Vagina (tissue), 2 donors: ENCODE results near the gene KRTAP19-3. TPM values are rescaled to one million over a fixed set of nuclear protein-coding genes. Genes with fewer than 3 reads are reported as not detected.

Source experiments
- DNase-seq, 2 donors: peaks; one replicate each; pipeline ENCODE4 v3.0.0-alpha.2; 2017; ENCODE audit errors: extremely low spot score in 2 of 2
- H3K27ac ChIP-seq: fragments of 200-600 bp; sonication (generic); one replicate; pipeline ENCODE4 v1.5.1; 2019
- H3K27me3 ChIP-seq: fragments of 200-600 bp; sonication (generic); one replicate; pipeline ENCODE4 v1.5.1; 2019
- H3K36me3 ChIP-seq, 2 donors: fragments of 200-600 bp; sonication (generic); one replicate each; pipeline ENCODE4 v1.5.1; 2017 to 2019
- H3K4me1 ChIP-seq: fragments of 200-600 bp; sonication (generic); one replicate; pipeline ENCODE4 v1.5.1; 2019
- H3K4me3 ChIP-seq, 2 donors: fragments of 200-600 bp; sonication (generic); 1 replicate in 1 of 2; 2 replicates in 1 of 2; pipeline ENCODE4 v1.5.1; 2016 to 2019
- H3K9me3 ChIP-seq: fragments of 200-600 bp; sonication (generic); one replicate; pipeline ENCODE4 v1.5.1; 2019
- POLR2A ChIP-seq, 2 donors: fragments of 450-650 bp; IDR thresholded peaks; one replicate each; pipeline ENCODE4 v1.6.1; 2017; ENCODE audit warnings: antibody characterized with exemption in 2 of 2, mild to moderate bottlenecking in 2 of 2, moderate library complexity in 2 of 2
- POLR2AphosphoS5 ChIP-seq, 2 donors: sonication (generic); formaldehyde crosslinking; IDR thresholded peaks; one replicate each; pipeline ENCODE4 v1.9.0; 2017; ENCODE audit warnings: antibody characterized with exemption in 2 of 2, mild to moderate bottlenecking in 2 of 2, low read depth in 1 of 2; ENCODE audit not compliant: insufficient read depth in 1 of 2
- intact Hi-C: fragments of 100-400 bp; cut with DNase I; formaldehyde crosslinking; loops from one replicate; pipeline ENCODE4 v1.15.1; 2023
- total RNA-seq: library from RNA; depleted of rRNA; stranded (reverse); fragments of >200 nt; gene quantifications from one replicate; pipeline ENCODE4 v1.2.3, GENCODE V29; 2016
- TF ChIP-seq, protein P1 (sequence below), 3 experiments: fragments of 450-650 bp in 2 of 3; fragments of 200-600 bp in 1 of 3; sonication (generic) in 1 of 3; IDR thresholded peaks; one replicate each; pipeline ENCODE4 v1.5.1; 2017 to 2019; ENCODE audit warnings: antibody characterized with exemption in 3 of 3, mild to moderate bottlenecking in 2 of 3, moderate library complexity in 2 of 3

The KRTAP19-3 gene
- total RNA-seq, 1 donor from 2014 or later: not detected

DNA sequence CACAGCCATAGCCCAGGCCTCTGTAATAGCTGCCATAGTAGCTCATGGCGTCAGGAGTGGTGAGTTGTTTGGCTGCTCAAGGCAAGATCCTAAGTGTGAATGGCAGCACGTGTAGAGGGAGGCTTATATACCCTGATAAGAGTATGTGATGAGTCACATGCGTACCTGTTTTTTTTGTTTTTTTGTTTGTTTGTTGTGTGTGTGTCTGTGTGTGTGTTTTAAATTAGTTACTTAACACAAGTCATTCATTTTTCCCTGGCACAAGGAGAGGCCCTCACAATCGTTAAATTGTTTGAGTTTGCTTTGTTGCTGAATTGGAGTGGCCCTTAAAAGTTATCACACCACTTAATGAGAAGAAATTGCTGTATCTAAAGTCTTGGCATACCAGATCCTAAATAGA, 5.3 kb upstream of the KRTAP19-3 start, which contains the start of gene KRTAP19-4:
KRTAP19-4 (minus strand) TSS at position 101 of the 400 bp plus-strand sequence; CDS start at position 46, 55 bp downstream.
- Histone ChIP-seq H3K9me3 (no peaks in the 10 kb centered on the region), H3K36me3 (no peaks in the 10 kb centered on the region), H3K27ac (no peak within 1 kb of the TSS), H3K27me3 (no peaks in the 10 kb centered on the region), H3K4me3 (no peak within 1 kb of the TSS), H3K4me1 (no peaks in the 10 kb centered on the region)
- intact Hi-C loops: no loop called here
- TF ChIP-seq POLR2AphosphoS5 (IDR thresholded peaks at IDR 0.05; ENCODE audit: insufficient read depth in 1 of 2, low read depth in 1 of 2) (no peak), POLR2A (IDR thresholded peaks at IDR 0.05) (no peak)
- TF ChIP-seq, protein P1, sequence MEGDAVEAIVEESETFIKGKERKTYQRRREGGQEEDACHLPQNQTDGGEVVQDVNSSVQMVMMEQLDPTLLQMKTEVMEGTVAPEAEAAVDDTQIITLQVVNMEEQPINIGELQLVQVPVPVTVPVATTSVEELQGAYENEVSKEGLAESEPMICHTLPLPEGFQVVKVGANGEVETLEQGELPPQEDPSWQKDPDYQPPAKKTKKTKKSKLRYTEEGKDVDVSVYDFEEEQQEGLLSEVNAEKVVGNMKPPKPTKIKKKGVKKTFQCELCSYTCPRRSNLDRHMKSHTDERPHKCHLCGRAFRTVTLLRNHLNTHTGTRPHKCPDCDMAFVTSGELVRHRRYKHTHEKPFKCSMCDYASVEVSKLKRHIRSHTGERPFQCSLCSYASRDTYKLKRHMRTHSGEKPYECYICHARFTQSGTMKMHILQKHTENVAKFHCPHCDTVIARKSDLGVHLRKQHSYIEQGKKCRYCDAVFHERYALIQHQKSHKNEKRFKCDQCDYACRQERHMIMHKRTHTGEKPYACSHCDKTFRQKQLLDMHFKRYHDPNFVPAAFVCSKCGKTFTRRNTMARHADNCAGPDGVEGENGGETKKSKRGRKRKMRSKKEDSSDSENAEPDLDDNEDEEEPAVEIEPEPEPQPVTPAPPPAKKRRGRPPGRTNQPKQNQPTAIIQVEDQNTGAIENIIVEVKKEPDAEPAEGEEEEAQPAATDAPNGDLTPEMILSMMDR (IDR thresholded peaks at IDR 0.05): no peak
- no peak for DNase-seq

- Histone ChIP-seq H3K27me3 (no peaks in the 10 kb centered on the region), H3K27ac (no peak within 1 kb of the TSS), H3K4me3 (no peak within 1 kb of the TSS), H3K4me1 (no peaks in the 10 kb centered on the region), H3K36me3 (no peaks in the 10 kb centered on the region), H3K9me3 (no peaks in the 10 kb centered on the region)
- no peak for DNase-seq
- TF ChIP-seq, protein P1 (IDR thresholded peaks at IDR 0.05): no peak
- no peak for TF ChIP-seq POLR2AphosphoS5 (IDR thresholded peaks at IDR 0.05; ENCODE audit: insufficient read depth in 1 of 2, low read depth in 1 of 2)
- TF ChIP-seq POLR2A (IDR thresholded peaks at IDR 0.05): no peak
- intact Hi-C loops: no loop called here
Measured at GRCh38 chr21:30487336-30487735, 4.5 kb downstream of the KRTAP19-3 start, which contains the start of gene KRTAP19-2. KRTAP19-2 (minus strand) TSS chr21:30487436; CDS start chr21:30487348, 88 bp downstream.

GRCh38 chr21:30486180-30486579, 5.6 kb downstream of the KRTAP19-3 start:
- intact Hi-C loops: no loop called here
- Histone ChIP-seq H3K4me1 (no peaks in the 10 kb centered on the region), H3K9me3 (no peaks in the 10 kb centered on the region), H3K36me3 (no peaks in the 10 kb centered on the region), H3K4me3 (no peak overlapping the region), H3K27ac (no peak overlapping the region), H3K27me3 (no peaks in the 10 kb centered on the region)
- DNase-seq: no peak
- TF ChIP-seq, protein P1 (IDR thresholded peaks at IDR 0.05): no peak
- TF ChIP-seq POLR2A (IDR thresholded peaks at IDR 0.05): no peak
- no peak for TF ChIP-seq POLR2AphosphoS5 (IDR thresholded peaks at IDR 0.05; ENCODE audit: insufficient read depth in 1 of 2, low read depth in 1 of 2)

GRCh38 chr21:30482130-30482529, 9.7 kb downstream of the KRTAP19-3 start:
- no peak overlapping the region for H3K4me3 ChIP-seq
- H3K36me3 ChIP-seq: no peaks in the 10 kb centered on the region
- H3K27me3 ChIP-seq: no peaks in the 10 kb centered on the region
- H3K27ac ChIP-seq: no peak overlapping the region
- DNase-seq: no peak
- H3K9me3 ChIP-seq: no peaks in the 10 kb centered on the region
- no peaks in the 10 kb centered on the region for H3K4me1 ChIP-seq
- intact Hi-C loops: no loop called here
- TF ChIP-seq POLR2A (IDR thresholded peaks at IDR 0.05) (no peak), POLR2AphosphoS5 (IDR thresholded peaks at IDR 0.05; ENCODE audit: insufficient read depth in 1 of 2, low read depth in 1 of 2) (no peak)
- TF ChIP-seq, protein P1 (IDR thresholded peaks at IDR 0.05): no peak

GRCh38 chr21:30480145-30480544, 11.7 kb downstream of the KRTAP19-3 start, which contains the start of gene KRTAP19-1:
KRTAP19-1 (minus strand) TSS chr21:30480367; CDS start chr21:30480317, 50 bp downstream.
- no peak within 1 kb of the TSS for H3K27ac ChIP-seq
- H3K36me3 ChIP-seq: no peaks in the 10 kb centered on the region
- H3K4me1 ChIP-seq: no peaks in the 10 kb centered on the region
- H3K9me3 ChIP-seq: no peaks in the 10 kb centered on the region
- DNase-seq: no peak
- H3K27me3 ChIP-seq: no peaks in the 10 kb centered on the region
- intact Hi-C loops: no loop called here
- H3K4me3 ChIP-seq: no peak within 1 kb of the TSS
- TF ChIP-seq, protein P1 (IDR thresholded peaks at IDR 0.05): no peak
